Keratinocyte (primary cell): ENCODE measurements around the gene UMODL1.

Experiments used
- CTCF ChIP-seq, 3 experiments: IDR thresholded peaks in 1 of 3; conservative IDR thresholded peaks in 1 of 3; optimal IDR thresholded peaks in 1 of 3; 2 replicates in 2 of 3; 3 replicates in 1 of 3; pipeline versions ENCODE3 to v1.5.1; 2011; ENCODE audit warnings: low read length in 3 of 3, mild to moderate bottlenecking in 3 of 3, moderate library complexity in 2 of 3, control low read depth in 1 of 3, inconsistent platforms in 1 of 3; ENCODE audit not compliant: insufficient read depth in 2 of 3; ENCODE audit errors: extremely low read depth in 1 of 3
- EZH2 ChIP-seq: IDR thresholded peaks from one replicate; pipeline ENCODE4 v1.6.1; 2012; ENCODE audit warnings: inconsistent platforms, mild to moderate bottlenecking, low read length, moderate library complexity

- TF ChIP-seq EZH2 = no peak
- no peak for TF ChIP-seq CTCF (optimal IDR thresholded peaks at IDR 0.05 in 1 of 3, IDR thresholded peaks at IDR 0.05 in 1 of 3, conservative IDR thresholded peaks at IDR 0.05 in 1 of 3; ENCODE audit: extremely low read depth in 1 of 3, insufficient read depth in 2 of 3, low read length in 3 of 3)
Observed at GRCh38 chr21:42161401-42161955, 90.4 kb downstream of the UMODL1 start.
